ENCODE data around the gene ARMC3. TPM values are rescaled to one million over a fixed set of nuclear protein-coding genes. Genes with fewer than 3 reads are reported as not detected.
"Not testable (repeated sequence)": the region's sequence is repeated elsewhere in the genome, so short reads cannot be mapped to it uniquely, and the experiment has no call there.

ARMC3 gene
- total RNA-seq, 4 donors from 2014 or later, result 2.0 TPM; not detected in 3

DNA sequence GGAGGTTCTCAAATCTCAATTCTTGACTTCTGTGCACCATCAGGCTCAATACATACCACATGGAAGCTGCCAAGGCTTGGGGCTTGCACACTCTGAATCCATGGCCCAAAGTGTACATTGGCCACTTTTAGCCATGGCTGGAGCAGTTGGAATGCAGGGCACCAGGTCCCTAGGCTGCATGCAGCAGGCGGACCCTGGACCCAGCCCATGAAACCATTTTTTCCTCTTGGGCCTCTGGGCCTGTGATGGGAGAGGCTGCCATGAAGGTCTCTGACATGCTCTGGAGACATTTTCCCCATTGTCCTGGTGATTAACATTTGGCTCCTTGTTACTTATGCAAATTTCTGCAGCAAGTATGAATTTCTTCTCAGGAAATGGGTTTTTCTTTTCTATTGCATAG is 19.0 kb upstream of the ARMC3 start:
- Histone ChIP-seq H3K9me3 (peaks cover 17% of the 10 kb centered on the region), H3K4me3 (no peak overlapping the region), H3K4me1 (no peaks in the 10 kb centered on the region), H3K27ac (no peak overlapping the region), H3K36me3 (no peaks in the 10 kb centered on the region), H3K27me3 (no peaks in the 10 kb centered on the region)
- no peak for DNase-seq (ENCODE audit: low spot score in 2 of 2)
- 67% methylated on average over 1 of the region's 1 CpG for WGBS
- TF ChIP-seq, protein P1, sequence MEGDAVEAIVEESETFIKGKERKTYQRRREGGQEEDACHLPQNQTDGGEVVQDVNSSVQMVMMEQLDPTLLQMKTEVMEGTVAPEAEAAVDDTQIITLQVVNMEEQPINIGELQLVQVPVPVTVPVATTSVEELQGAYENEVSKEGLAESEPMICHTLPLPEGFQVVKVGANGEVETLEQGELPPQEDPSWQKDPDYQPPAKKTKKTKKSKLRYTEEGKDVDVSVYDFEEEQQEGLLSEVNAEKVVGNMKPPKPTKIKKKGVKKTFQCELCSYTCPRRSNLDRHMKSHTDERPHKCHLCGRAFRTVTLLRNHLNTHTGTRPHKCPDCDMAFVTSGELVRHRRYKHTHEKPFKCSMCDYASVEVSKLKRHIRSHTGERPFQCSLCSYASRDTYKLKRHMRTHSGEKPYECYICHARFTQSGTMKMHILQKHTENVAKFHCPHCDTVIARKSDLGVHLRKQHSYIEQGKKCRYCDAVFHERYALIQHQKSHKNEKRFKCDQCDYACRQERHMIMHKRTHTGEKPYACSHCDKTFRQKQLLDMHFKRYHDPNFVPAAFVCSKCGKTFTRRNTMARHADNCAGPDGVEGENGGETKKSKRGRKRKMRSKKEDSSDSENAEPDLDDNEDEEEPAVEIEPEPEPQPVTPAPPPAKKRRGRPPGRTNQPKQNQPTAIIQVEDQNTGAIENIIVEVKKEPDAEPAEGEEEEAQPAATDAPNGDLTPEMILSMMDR (IDR thresholded peaks at IDR 0.05), result no peak
- TF ChIP-seq EP300 (IDR thresholded peaks at IDR 0.05) (no peak), POLR2AphosphoS5 (IDR thresholded peaks at IDR 0.05) (no peak), POLR2A (IDR thresholded peaks at IDR 0.05) (no peak)

DNA sequence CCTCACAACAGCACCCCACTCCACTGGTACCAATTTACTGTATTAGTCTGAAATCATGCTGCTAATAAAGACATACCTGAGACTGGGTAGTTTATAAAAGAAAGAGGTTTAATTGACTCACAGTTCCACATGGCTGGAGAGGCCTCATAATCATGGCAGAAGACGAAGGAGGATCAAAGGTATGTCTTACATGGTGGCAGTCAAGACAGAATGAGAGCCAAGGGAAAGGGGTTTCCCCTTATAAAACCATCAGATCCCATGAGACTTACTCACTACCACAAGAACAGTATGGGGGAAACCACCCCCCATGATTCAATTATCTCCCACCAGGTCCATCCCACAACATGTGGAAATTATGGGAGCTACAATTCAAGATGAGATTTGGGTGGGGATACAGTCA is 18.2 kb upstream of the ARMC3 start:
- H3K4me3 ChIP-seq; DNase-seq (ENCODE audit: low spot score in 2 of 2); H3K27ac ChIP-seq; H3K27me3 ChIP-seq; H3K4me1 ChIP-seq; H3K36me3 ChIP-seq: not testable (repeated sequence)
- H3K9me3 ChIP-seq, result peaks cover 17% of the 10 kb centered on the region
- WGBS, result 100% methylated on average over 1 of the region's 1 CpG

DNA sequence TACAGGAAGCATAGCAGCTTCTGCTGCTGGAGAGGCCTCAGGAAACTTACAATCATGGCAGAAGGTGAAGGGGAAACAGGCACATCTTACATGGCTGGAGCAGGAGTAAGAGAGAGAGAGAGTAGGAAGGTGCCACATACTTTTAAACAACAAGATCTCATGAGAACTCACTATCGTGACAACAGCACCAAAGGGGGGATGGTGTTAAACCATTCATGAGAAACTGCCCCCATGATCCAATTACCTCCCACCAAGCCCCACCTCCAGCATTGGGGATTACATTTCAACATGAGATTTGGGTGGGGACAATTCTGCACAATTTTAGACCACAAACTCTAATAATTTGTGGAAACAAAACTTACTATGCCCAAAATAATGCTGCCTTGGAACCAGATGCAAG is 16.8 kb upstream of the ARMC3 start:
- Histone ChIP-seq H3K4me1 (no peaks in the 10 kb centered on the region), H3K4me3 (no peak overlapping the region), H3K27me3 (no peaks in the 10 kb centered on the region), H3K9me3 (peaks cover 17% of the 10 kb centered on the region), H3K27ac (no peak overlapping the region), H3K36me3 (no peaks in the 10 kb centered on the region)
- no peak for TF ChIP-seq POLR2A (IDR thresholded peaks at IDR 0.05)
- no peak for TF ChIP-seq EP300 (IDR thresholded peaks at IDR 0.05)
- TF ChIP-seq, protein P1 (IDR thresholded peaks at IDR 0.05), result no peak
- no peak for TF ChIP-seq POLR2AphosphoS5 (IDR thresholded peaks at IDR 0.05)
- 100% methylated on average over 1 of the region's 1 CpG for WGBS
- DNase-seq (ENCODE audit: low spot score in 2 of 2), result no peak

DNA sequence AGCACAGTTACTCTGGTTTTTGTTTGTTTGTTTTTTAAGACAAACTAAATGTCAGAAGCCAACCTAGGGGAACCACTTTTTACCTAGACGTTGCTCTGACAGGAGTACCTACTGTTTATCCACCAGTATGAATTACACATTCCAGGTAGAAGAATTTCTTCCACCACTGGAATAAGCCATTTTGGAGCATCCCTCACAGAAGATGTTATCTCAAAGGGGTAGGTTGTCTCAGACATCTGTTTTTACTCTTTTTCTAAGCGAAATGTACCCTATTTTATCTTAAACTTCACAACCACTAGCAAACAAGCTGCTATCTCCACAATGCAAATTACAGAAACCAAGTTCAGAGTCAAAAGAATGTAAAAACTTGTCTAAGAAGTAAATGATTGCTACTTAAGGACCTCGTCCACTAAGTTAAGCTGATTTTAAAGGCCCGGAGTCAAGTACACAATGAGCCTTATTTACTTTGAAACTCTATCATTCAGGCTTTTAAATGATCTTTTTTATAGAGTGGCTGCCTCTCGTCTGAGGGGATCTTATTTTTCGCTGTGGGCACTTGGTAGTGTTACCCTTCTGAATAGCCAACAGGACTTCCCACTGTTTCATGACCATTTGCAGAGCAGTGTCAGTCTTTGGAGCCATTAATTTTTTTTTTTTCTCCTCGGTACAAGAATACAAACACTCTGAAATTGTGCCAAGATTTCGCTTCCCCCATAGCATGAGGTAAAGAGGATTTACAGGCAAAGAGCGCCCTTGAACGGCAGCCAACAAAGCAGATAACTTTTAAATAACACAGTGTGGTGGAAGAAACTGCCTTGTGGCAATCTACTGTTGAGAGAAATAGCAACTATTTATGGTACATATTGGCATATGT is 15.7 kb upstream of the ARMC3 start:
- no peak overlapping the region for H3K4me3 ChIP-seq
- TF ChIP-seq POLR2AphosphoS5 (IDR thresholded peaks at IDR 0.05) (no peak), EP300 (IDR thresholded peaks at IDR 0.05) (no peak), POLR2A (IDR thresholded peaks at IDR 0.05) (no peak)
- TF ChIP-seq, protein P1 (IDR thresholded peaks at IDR 0.05), result no peak
- H3K36me3 ChIP-seq, result no peaks in the 10 kb centered on the region
- WGBS, result 44% methylated on average over 10 of the region's 10 CpGs
- H3K27ac ChIP-seq, result no peak overlapping the region
- H3K27me3 ChIP-seq, result no peaks in the 10 kb centered on the region
- DNase-seq (ENCODE audit: low spot score in 2 of 2), result no peak
- H3K4me1 ChIP-seq, result no peaks in the 10 kb centered on the region
- peaks cover 17% of the 10 kb centered on the region for H3K9me3 ChIP-seq

DNA sequence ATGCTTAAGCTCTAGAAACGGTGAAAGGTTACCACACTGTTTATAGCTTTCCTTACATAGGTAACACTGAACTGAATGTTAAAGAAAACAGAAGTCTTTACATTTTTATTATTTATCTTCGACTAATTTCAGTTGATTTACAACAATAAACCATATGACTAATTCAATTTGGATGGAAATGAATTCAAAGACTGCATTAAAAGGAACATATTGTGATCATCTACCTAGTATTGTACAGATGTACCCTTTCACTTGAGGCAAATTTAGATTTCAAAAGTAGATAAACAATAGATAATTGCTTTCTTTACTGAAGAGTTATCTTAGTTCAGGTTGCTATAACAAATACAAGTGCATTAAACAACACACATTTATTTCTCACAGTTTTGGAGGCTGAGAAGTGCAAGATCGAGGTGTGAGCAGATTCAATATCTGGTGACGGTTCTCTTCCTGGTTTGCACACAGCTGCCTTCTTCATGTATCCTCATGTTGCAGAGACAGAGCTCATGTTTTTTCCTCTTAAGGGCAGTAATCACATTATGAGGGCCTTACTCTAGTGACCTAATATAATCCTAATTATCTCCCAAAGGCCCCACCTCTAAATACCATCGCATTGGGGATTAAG is 15.0 kb upstream of the ARMC3 start:
- H3K27ac ChIP-seq, result no peak overlapping the region

More for the DNA sequence above, 15.0 kb upstream of the ARMC3 start:
- DNase-seq (ENCODE audit: low spot score in 2 of 2), result no peak
- TF ChIP-seq POLR2AphosphoS5 (IDR thresholded peaks at IDR 0.05) (no peak), POLR2A (IDR thresholded peaks at IDR 0.05) (no peak), EP300 (IDR thresholded peaks at IDR 0.05) (no peak)
- TF ChIP-seq, protein P1 (IDR thresholded peaks at IDR 0.05), result no peak
- H3K4me1 ChIP-seq, result no peaks in the 10 kb centered on the region
- H3K9me3 ChIP-seq, result peaks cover 15% of the 10 kb centered on the region
- no peaks in the 10 kb centered on the region for H3K27me3 ChIP-seq
- no peak overlapping the region for H3K4me3 ChIP-seq
- WGBS, result 49% methylated on average over 5 of the region's 5 CpGs
- H3K36me3 ChIP-seq, result no peaks in the 10 kb centered on the region

Data from suprapubic skin (tissue), 4 donors.